Measurements from ENCODE around the gene HEXIM2. TPM values are rescaled to one million over a fixed set of nuclear protein-coding genes. Genes with fewer than 3 reads are reported as not detected.

The HEXIM2 gene
- total and polyA plus RNA-seq, 2 of the 4 experiments (the other 2 are of a cell fraction), result 4.5 to 6.1 TPM

- peak; percentile 61 for ATAC-seq (ENCODE audit: low read depth)
- Histone ChIP-seq H3K18ac (ENCODE audit: low read depth, low read length) (no peak overlapping the region), H2AK5ac (ENCODE audit: low read depth, low read length) (no peak overlapping the region), H3K27ac (ENCODE audit: insufficient read depth, low read length) (no peak overlapping the region), H3K14ac (replicated peaks; ENCODE audit: low read depth, low read length) (peak overlapping the region; percentile 3; the same call in 1 of the 2 replicates), H3K27me3 (ENCODE audit: control insufficient read depth, insufficient read depth, low read length) (no peaks in the 10 kb centered on the region), H4K5ac (ENCODE audit: low read depth, low read length) (no peak overlapping the region), H3K4me1 (ENCODE audit: control insufficient read depth, insufficient read depth, low read length) (peaks cover 5% of the 10 kb centered on the region; the same call in 1 of the 2 replicates), H4K8ac (ENCODE audit: low read depth in 2 of 2, low read length in 2 of 2) (no peak overlapping the region), H3K4me2 (ENCODE audit: low read depth, low read length) (no peak overlapping the region), H3K56ac (ENCODE audit: extremely low read depth, insufficient read depth, low read length) (no peak overlapping the region), H2BK20ac (ENCODE audit: low read depth, low read length) (no peak overlapping the region), H3K4me3 (ENCODE audit: insufficient read depth, low read depth, low read length) (no peak overlapping the region), H3K79me1 (ENCODE audit: low read depth in 1 of 2, low read length in 2 of 2) (no peaks in the 10 kb centered on the region; a peak in 1 of 4 replicates), H3K9me1 (ENCODE audit: insufficient read depth, low read length) (no peaks in the 10 kb centered on the region), H3K4ac (ENCODE audit: low read depth, low read length) (no peak overlapping the region), H2AFZ (replicated peaks; ENCODE audit: low read length, poor library complexity) (no peak overlapping the region), H4K91ac (ENCODE audit: insufficient read depth, low read depth, low read length) (no peak overlapping the region), H3K23ac (ENCODE audit: low read depth, low read length) (peak overlapping the region; percentile 33; the same call in 1 of the 2 replicates), H2AK9ac (replicated peaks; ENCODE audit: low read depth, low read length, poor library complexity) (peak overlapping the region; percentile 44), H2BK15ac (ENCODE audit: low read depth, low read length) (no peak overlapping the region), H4K20me1 (ENCODE audit: insufficient read depth, low read length) (no peaks in the 10 kb centered on the region), H2BK120ac (ENCODE audit: low read depth, low read length) (no peak overlapping the region), H3K9ac (ENCODE audit: low read depth, low read length) (no peak overlapping the region), H3K9me3 (ENCODE audit: control insufficient read depth, insufficient read depth, low read length) (no peaks in the 10 kb centered on the region), H2BK5ac (ENCODE audit: low read depth, low read length, poor library complexity, severe bottlenecking) (no peak overlapping the region), H3K36me3 (ENCODE audit: control insufficient read depth, insufficient read depth, low read length) (peaks cover 50% of the 10 kb centered on the region)
- dilution Hi-C loops (cut with HindIII; ENCODE audit: low sequenced_read_pairs, unreplicated experiment), result no loop called here
- in situ Hi-C loops (cut with MboI; ENCODE audit: low sequenced_read_pairs), result no loop called here
- no TSS peak for BruUV-seq (replicated peaks)
- intact Hi-C loops (cut with micrococcal nuclease), result no loop called here
- ChIA-PET POLR2A (ENCODE audit: unreplicated experiment) (no interaction called here), CTCF (no interaction called here)
- peak; percentile 55 for DNase-seq
- TF ChIP-seq FOS (IDR thresholded peaks at IDR 0.05; ENCODE audit: low read depth, low read length), result no peak
- TF ChIP-seq USF2 (IDR thresholded peaks at IDR 0.05; ENCODE audit: low read depth, low read length), result no peak
- TF ChIP-seq RCOR1 (IDR thresholded peaks at IDR 0.05; ENCODE audit: insufficient replicate concordance, low read length), result no peak
- 74% methylated on average over 7 of the region's 11 CpGs; no CpG with 5 or more reads in 1 of the 2 experiments for WGBS, 2 experiments (ENCODE audit: extremely low coverage in 2 of 2, insufficient read length in 1 of 2)
Measured at GRCh38 chr17:45115871-45116270, 45.8 kb upstream of the HEXIM2 start.

Measured in IMR-90 (cell line).